ENCODE data around the gene TLR7. TPM values are rescaled to one million over a fixed set of nuclear protein-coding genes. Genes with fewer than 3 reads are reported as not detected.

TLR7 gene
- total RNA-seq, 1 experiment from 2014 or later, result not detected

DNA sequence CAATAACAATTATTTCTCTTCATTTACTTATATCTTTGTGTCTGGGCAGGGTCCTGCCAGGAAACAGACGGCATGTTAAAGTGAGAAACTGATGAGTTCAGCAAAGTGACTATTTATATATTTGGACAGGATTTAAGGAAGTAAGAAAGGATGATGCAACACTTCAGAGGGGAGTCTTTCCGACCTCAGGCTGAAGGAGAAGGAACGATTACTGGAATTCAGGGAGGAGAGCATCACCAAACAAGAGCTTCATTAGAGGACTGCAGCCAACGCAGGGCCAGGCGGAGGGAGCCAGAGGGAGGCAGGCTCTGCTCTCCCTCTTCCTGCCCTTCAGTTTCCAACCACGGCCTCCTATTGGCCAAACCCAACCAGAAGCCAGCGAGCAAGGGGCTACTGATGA lies 1.5 kb upstream of the TLR7 start:
- Histone ChIP-seq H3K4me1 (ENCODE audit: control insufficient read depth, insufficient read depth, low read length) (no peaks in the 10 kb centered on the region), H3K27ac (ENCODE audit: low read length) (no peak overlapping the region), H3K4me3 (ENCODE audit: low read depth in 2 of 2, low read length in 2 of 2) (no peak overlapping the region), H3K9me3 (ENCODE audit: control insufficient read depth, insufficient read depth, low read depth, low read length) (no peaks in the 10 kb centered on the region), H3K36me3 (ENCODE audit: control insufficient read depth, insufficient read depth, low read length) (no peaks in the 10 kb centered on the region), H3K27me3 (ENCODE audit: control insufficient read depth, insufficient read depth, low read length) (no peaks in the 10 kb centered on the region)
- TF ChIP-seq POLR2AphosphoS5 (IDR thresholded peaks at IDR 0.05; ENCODE audit: low read depth, low read length) (no peak), CTCF (IDR thresholded peaks at IDR 0.05) (no peak), SIN3A (IDR thresholded peaks at IDR 0.05; ENCODE audit: borderline replicate concordance, insufficient read depth, low read depth, low read length) (no peak), TCF7L2 (IDR thresholded peaks at IDR 0.05; ENCODE audit: low read depth, low read length) (no peak), REST (IDR thresholded peaks at IDR 0.05; ENCODE audit: insufficient read depth in 1 of 2, low read depth in 2 of 2, low read length in 1 of 2) (no peak)
- ChIA-PET POLR2A (no interaction called here), CTCF (no interaction called here)
- intact Hi-C loops (cut with micrococcal nuclease; ENCODE audit: unreplicated experiment), result no loop called here
- DNase-seq (ENCODE audit: low read depth, low spot score), result no peak
- ATAC-seq, result no peak
- in situ Hi-C loops (cut with HindIII; ENCODE audit: low pct_unique_long_range_greater_than_20kb, low sequenced_read_pairs), result no loop called here
- no TSS peak for BruUV-seq (replicated peaks)

- H3K4me3 ChIP-seq (ENCODE audit: low read depth in 2 of 2, low read length in 2 of 2), result no peak overlapping the region
- TF ChIP-seq SIN3A (IDR thresholded peaks at IDR 0.05; ENCODE audit: borderline replicate concordance, insufficient read depth, low read depth, low read length), result no peak
- TF ChIP-seq POLR2AphosphoS5 (IDR thresholded peaks at IDR 0.05; ENCODE audit: low read depth, low read length), result no peak
- ChIA-PET POLR2A (no interaction called here), CTCF (no interaction called here)
- H3K36me3 ChIP-seq (ENCODE audit: control insufficient read depth, insufficient read depth, low read length), result no peaks in the 10 kb centered on the region
- in situ Hi-C loops (cut with HindIII; ENCODE audit: low pct_unique_long_range_greater_than_20kb, low sequenced_read_pairs), result no loop called here
- H3K9me3 ChIP-seq (ENCODE audit: control insufficient read depth, insufficient read depth, low read depth, low read length), result no peaks in the 10 kb centered on the region
- no peak for DNase-seq (ENCODE audit: low read depth, low spot score)
- no peak for ATAC-seq
- no peaks in the 10 kb centered on the region for H3K27me3 ChIP-seq (ENCODE audit: control insufficient read depth, insufficient read depth, low read length)
- intact Hi-C loops (cut with micrococcal nuclease; ENCODE audit: unreplicated experiment), result no loop called here
- H3K4me1 ChIP-seq (ENCODE audit: control insufficient read depth, insufficient read depth, low read length), result no peaks in the 10 kb centered on the region
- BruUV-seq (replicated peaks), result no TSS peak
- no peak overlapping the region for H3K27ac ChIP-seq (ENCODE audit: low read length)
These were observed 813 bp downstream of the TLR7 start for GRCh38 chrX:12867685-12868084.

DNA sequence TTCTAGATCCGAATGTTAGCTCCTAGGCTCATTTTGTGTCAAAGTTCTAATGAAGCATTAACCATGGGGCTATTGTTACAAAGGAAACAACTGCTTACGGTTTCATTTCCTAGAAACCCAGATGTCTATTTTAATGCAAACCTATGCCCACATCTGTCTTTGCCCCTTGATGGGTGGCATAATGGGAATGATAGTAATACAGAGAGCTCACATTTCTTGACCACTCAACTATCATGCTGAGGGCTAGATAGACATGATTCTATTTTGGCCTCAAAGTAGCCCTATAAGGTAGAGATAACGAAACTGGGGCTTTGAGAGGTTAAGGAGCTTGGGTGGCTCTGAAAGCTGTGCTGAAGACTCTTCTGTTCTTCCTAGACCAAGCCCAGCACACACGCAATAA lies 1.9 kb downstream of the TLR7 start:
- Histone ChIP-seq H3K36me3 (ENCODE audit: control insufficient read depth, insufficient read depth, low read length) (no peaks in the 10 kb centered on the region), H3K4me3 (ENCODE audit: low read depth in 2 of 2, low read length in 2 of 2) (no peak overlapping the region), H3K9me3 (ENCODE audit: control insufficient read depth, insufficient read depth, low read depth, low read length) (no peaks in the 10 kb centered on the region), H3K27ac (ENCODE audit: low read length) (no peak overlapping the region), H3K4me1 (ENCODE audit: control insufficient read depth, insufficient read depth, low read length) (no peaks in the 10 kb centered on the region), H3K27me3 (ENCODE audit: control insufficient read depth, insufficient read depth, low read length) (no peaks in the 10 kb centered on the region)
- ATAC-seq, result no peak
- DNase-seq (ENCODE audit: low read depth, low spot score), result no peak
- TF ChIP-seq TCF7L2 (IDR thresholded peaks at IDR 0.05; ENCODE audit: low read depth, low read length) (no peak), REST (IDR thresholded peaks at IDR 0.05; ENCODE audit: insufficient read depth in 1 of 2, low read depth in 2 of 2, low read length in 1 of 2) (no peak), CTCF (IDR thresholded peaks at IDR 0.05) (no peak), SIN3A (IDR thresholded peaks at IDR 0.05; ENCODE audit: borderline replicate concordance, insufficient read depth, low read depth, low read length) (no peak), POLR2AphosphoS5 (IDR thresholded peaks at IDR 0.05; ENCODE audit: low read depth, low read length) (no peak)
- in situ Hi-C loops (cut with HindIII; ENCODE audit: low pct_unique_long_range_greater_than_20kb, low sequenced_read_pairs), result no loop called here
- no TSS peak for BruUV-seq (replicated peaks)
- CTCF ChIA-PET, result no interaction called here
- POLR2A ChIA-PET, result no interaction called here
- intact Hi-C loops (cut with micrococcal nuclease; ENCODE audit: unreplicated experiment), result no loop called here
